Fibroblast of the aortic adventitia (primary cell): ENCODE measurements around the gene NME4. TPM values are rescaled to one million over a fixed set of nuclear protein-coding genes. Genes with fewer than 3 reads are reported as not detected.
"Not testable (repeated sequence)": the region's sequence is repeated elsewhere in the genome, so short reads cannot be mapped to it uniquely, and the experiment has no call there.

Experiments
- DNase-seq: peaks from one replicate; pipeline ENCODE4 v3.0.0-alpha.2; 2010; ENCODE audit warnings: low read depth
- H3K4me3 ChIP-seq: 2 replicates; pipeline ENCODE4 v1.5.1; 2011; ENCODE audit warnings: low read depth, mild to moderate bottlenecking, control low read depth, low read length, moderate library complexity
- total RNA-seq: library from RNA; depleted of rRNA; stranded (reverse); fragments of >200 nt; gene quantifications from 2 replicates; pipeline ENCODE4 v1.2.3, GENCODE V29; 2012; ENCODE audit warnings: low replicate concordance
- TF ChIP-seq, protein P1 (sequence below): IDR thresholded peaks from 2 replicates; pipeline ENCODE4 v1.5.1; 2011; ENCODE audit warnings: mild to moderate bottlenecking, low read length, control low read depth, inconsistent platforms; ENCODE audit not compliant: insufficient read depth

Gene NME4
- total RNA-seq, 1 donor: 75.8 TPM

DNA sequence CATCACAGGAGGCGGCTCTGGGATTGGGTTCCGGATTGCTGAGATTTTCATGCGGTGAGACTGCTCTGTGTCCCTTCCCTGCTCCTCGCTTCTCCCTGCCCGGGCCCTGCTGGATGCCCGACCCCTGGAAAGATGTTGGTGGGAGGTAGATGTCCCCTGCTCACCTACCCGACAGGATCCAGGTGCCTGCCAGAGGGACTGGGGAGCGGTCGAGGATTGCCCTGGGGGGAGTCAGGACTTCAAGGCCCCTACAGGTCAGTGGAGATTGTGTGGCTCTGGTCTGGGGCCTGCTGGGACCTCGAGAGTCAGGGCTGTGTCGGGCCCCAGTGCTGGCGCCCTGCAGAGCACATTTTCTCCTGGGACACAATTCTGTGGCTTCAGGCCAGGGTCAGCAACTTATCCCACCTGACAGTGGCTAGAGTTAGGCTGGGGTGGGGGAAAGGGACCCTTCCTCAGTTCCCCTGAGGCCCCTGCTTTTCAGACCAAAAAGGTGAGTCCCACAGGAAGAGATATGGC is 8.0 kb downstream of the NME4 start:
- H3K4me3 ChIP-seq: no peak overlapping the region
- DNase-seq: no peak
- TF ChIP-seq, protein P1, sequence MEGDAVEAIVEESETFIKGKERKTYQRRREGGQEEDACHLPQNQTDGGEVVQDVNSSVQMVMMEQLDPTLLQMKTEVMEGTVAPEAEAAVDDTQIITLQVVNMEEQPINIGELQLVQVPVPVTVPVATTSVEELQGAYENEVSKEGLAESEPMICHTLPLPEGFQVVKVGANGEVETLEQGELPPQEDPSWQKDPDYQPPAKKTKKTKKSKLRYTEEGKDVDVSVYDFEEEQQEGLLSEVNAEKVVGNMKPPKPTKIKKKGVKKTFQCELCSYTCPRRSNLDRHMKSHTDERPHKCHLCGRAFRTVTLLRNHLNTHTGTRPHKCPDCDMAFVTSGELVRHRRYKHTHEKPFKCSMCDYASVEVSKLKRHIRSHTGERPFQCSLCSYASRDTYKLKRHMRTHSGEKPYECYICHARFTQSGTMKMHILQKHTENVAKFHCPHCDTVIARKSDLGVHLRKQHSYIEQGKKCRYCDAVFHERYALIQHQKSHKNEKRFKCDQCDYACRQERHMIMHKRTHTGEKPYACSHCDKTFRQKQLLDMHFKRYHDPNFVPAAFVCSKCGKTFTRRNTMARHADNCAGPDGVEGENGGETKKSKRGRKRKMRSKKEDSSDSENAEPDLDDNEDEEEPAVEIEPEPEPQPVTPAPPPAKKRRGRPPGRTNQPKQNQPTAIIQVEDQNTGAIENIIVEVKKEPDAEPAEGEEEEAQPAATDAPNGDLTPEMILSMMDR: no peak

DNA sequence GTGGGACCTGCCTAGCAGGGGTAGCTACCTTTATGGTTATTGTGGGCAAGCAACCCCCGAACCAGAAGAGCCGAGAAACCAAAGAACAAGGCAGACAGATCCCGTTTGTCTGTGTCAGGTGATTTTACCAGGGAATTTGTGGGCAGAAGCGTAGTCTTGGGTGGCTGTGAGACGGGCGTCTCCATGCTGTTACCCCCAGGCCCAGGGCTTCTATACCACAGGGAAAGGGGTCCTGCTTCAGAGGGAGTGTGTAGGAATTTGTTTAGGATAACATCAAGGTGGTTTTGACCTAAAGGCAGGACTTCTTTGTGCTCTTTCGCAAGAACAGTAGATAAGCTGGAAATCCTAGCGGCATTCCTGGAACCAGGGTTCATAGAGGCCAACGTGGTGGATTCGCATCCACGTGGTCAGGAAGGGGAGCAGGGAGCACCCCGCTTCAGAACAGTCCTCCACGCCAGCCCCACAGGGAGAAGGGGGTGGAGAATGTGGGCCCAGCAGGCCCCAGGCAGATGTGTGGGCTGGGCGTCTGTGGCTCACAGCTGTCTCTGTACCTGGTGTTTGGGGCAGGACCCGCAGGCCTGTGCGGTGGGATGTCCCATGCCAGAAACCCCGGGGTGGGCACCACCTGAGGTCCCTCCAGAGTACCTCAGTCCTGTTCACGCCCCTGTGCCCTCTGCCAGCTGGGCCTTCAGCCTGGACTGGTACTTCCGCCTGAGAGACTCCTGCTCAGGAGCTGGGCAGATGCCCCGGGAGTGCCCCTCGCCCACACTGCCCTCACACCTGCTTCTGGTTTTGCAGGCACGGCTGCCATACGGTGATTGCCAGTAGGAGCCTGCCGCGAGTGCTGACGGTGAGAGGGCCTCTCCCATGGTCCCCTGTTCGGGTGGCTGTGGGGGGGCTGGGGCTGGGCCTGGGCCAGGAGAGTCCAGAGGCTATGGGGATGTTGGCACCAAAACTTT is 8.8 kb downstream of the NME4 start:
- TF ChIP-seq, protein P1: no peak

DNA sequence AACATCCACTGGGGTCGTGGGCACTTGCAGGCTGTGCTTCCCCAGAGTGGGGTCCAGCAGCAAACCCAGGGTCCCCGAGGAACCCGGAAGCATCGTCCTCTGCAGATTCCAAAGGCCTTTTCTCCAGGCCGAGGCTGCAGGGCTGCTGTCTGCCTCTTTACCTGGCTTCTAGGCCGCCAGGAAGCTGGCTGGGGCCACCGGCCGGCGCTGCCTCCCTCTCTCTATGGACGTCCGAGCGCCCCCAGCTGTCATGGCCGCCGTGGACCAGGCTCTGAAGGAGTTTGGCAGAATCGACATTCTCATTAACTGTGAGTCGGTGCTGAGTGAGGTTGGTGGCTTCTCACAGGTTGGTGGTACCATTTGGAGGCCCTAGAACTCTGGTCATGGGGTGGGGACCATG is 10.3 kb downstream of the NME4 start:
- TF ChIP-seq, protein P1: no peak
- H3K4me3 ChIP-seq: no peak overlapping the region
- no peak for DNase-seq

More for the DNA sequence above, 8.8 kb downstream of the NME4 start:
- no peak overlapping the region for H3K4me3 ChIP-seq
- DNase-seq: no peak

DNA sequence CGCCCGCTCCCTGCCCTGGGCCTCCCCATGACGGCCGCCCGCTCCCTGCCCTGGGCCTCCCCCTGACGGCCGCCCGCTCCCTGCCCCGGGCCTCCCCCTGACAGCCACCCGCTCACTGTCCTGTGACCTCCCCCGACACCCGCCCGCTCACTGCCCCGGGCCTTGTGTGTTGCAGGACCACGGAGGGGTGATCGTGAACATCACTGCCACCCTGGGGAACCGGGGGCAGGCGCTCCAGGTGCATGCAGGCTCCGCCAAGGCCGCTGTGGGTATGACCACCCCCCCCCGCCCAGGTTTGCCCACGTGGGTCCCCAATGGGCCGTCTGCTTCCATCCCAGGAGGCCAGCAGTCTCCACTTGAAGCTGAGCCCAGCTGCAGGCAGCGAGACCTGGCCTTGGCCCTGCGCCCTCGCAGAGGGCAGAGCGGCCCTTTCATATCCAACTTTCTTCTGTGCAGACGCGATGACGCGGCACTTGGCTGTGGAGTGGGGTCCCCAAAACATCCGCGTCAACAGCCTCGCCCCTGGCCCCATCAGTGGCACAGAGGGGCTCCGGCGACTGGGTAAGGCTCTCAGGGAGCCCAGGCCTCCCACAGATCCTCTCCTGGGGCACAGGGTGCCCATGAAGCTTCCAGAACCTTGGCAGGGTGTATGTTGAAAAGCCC is 13.6 kb downstream of the NME4 start:
- TF ChIP-seq, protein P1: no peak
- no peak for DNase-seq
- no peak overlapping the region for H3K4me3 ChIP-seq

DNA sequence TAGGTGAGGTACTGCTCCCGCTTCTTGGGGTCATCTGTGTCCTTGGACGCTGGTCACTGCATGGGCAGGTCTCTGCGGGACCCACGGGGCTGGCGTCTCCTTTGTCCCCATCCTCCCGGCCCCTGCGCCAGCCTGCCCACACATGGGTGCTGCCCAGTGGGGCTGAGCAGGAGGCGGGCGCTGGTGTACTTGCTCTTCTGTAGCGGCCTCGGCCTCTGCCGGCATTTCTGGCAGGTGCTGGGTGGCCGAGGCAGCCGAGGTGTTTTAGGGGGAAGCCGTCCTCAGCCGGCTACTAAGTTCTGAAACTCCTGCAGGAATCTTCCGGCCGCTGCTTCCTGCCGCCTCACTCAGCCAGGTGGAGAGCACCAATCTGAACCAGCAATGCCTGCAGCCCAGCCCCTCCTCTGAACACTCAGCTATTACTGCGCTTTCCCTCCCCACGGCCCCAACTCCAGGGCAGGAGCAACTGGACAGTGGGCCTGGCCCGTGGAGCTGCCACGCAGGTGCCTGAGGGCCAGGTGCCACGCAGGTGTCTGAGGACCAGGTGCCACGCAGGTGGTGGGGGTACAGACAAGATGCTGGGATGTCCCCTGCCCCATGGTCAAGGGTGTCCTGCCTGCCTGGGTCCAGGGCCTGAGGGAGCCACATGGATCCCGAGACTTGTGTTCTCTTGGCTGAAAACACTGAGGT is 14.7 kb downstream of the NME4 start:
- no peak for DNase-seq
- TF ChIP-seq, protein P1: no peak
- H3K4me3 ChIP-seq: no peak overlapping the region

DNA sequence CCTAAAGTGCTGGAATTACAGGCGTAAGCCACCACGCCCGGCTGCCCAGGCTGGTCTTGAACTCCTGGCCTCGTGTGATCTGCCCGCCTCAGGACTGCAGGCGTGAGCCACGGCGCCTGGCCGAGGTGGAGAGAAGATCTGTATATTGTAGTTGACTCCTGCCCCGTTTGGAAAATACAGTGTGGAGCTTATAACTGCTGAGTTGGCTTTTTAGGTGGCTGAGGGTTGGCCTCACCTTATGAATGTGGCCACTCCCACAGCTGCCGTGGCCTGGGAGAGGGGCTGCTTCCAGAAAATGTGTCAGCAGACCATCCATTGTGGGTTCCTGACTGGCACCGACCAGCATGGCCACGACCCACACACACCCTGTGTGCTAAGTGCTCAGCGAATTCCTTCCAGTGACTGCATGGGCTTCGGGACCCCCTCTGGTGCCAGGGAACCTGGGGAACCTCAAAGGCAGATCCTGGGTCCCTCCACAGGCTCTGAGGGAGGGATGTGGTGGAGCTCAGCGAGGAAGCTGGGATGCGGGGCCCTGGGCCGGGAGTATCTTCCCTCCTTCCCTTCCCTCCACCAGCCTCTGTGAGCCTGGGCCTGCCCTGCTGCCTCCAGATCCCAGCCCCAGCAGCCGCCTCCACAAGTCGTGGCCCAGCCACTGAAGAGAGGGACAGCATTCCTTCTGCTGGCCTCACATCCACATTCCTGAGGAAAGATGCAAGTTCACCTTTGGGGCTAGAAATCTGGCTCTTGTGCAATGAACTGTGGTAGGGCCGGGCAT is 17.6 kb downstream of the NME4 start:
- TF ChIP-seq, protein P1: no peak
- no peak for DNase-seq
- no peak overlapping the region for H3K4me3 ChIP-seq

DNA sequence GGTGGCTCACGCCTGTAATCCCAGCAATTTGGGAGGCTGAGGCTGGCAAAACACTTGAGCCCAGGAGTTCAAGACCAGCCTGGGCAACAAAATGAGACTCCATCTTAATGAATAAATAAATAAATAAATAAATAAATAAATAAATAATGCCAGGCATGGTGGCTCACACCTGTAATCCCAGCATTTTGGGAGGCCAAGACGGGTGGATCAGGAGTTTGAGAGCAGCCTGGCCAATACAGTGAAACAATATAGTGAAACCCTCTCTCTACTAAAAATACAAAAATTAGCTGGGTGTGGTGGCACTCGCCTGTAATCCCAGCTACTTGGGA is 18.1 kb downstream of the NME4 start:
- DNase-seq, H3K4me3 ChIP-seq: not testable (repeated sequence)

DNA sequence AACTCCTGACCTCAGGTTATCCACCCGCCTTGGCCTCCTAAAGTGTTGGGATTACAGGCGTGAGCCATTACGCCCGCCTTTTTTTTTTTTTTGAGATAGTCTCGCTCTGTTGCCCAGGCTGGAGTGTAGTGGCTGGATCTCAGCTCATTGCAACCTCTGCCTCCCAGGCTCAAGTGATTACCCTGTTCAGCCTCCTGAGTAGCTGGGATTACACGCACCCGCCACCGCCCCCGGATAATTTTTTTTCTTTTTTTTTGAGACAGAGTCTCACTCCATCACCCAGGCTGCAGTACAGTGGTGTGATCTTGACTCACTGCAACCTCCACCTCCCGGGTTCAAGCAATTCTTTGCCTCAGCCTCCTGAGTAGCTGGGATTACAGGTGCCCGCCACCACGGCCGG is 25.2 kb downstream of the NME4 start:
- DNase-seq, H3K4me3 ChIP-seq: not testable (repeated sequence)
